ENCODE measurements around the gene ZNF534. TPM values are rescaled to one million over a fixed set of nuclear protein-coding genes. Genes with fewer than 3 reads are reported as not detected.

The ZNF534 gene
- total RNA-seq, result under 1 TPM in 1 of 3 donors, not detected in 2; 0.18 TPM
- total RNA-seq (2013), result 0.29 TPM

- Histone ChIP-seq H3K27ac (ENCODE audit: low read length) (no peak within 1 kb of the TSS), H3K4me1 (ENCODE audit: control insufficient read depth, insufficient read depth, low read length) (no peaks in the 10 kb centered on the region), H3K4me3 (ENCODE audit: low read length) (no peak within 1 kb of the TSS), H3K27me3 (ENCODE audit: control insufficient read depth, insufficient read depth, low read length) (no peaks in the 10 kb centered on the region), H3K9me3 (ENCODE audit: control insufficient read depth, insufficient read depth, low read length) (peaks cover 46% of the 10 kb centered on the region), H3K36me3 (ENCODE audit: control insufficient read depth, insufficient read depth, low read length) (no peaks in the 10 kb centered on the region)
- Mint-ChIP-seq H3K27me3 (ENCODE audit: low read depth in 2 of 2) (no peaks in the 10 kb centered on the region), H3K36me3 (peaks cover 22% of the 10 kb centered on the region), H3K4me1 (no peaks in the 10 kb centered on the region), H3K4me3 (no peak within 1 kb of the TSS), H3K27ac (no peak within 1 kb of the TSS), H3K9me3 (peaks cover 10 to 15% of the 10 kb centered on the region in 2 donors)
- DNase-seq (no peak), ATAC-seq (no peak)
- intact Hi-C loops (cut with micrococcal nuclease), result loop anchor here (10.0 kb wide), 1 partner anchor 46 kb away; no protein-coding TSS in a partner anchor
- no peak for TF ChIP-seq CTCF (IDR thresholded peaks at IDR 0.05)
- WGBS (ENCODE audit: insufficient coverage), result 71% methylated on average over 27 of the region's 27 CpGs
Observed at GRCh38 chr19:52428937-52429336, at the start of gene ZNF534. TSS of gene ZNF534 (plus strand) at chr19:52429148. CDS start at chr19:52431475, 2,327 bp downstream.

GRCh38 chr19:52391135-52391534 lies 37.8 kb upstream of the ZNF534 start:
- peaks cover 32% of the 10 kb centered on the region for H3K36me3 Mint-ChIP-seq
- TF ChIP-seq CTCF (IDR thresholded peaks at IDR 0.05), result no peak
- H3K27ac ChIP-seq (ENCODE audit: low read length), result no peak overlapping the region
- no peaks in the 10 kb centered on the region for H3K4me1 Mint-ChIP-seq
- no peaks in the 10 kb centered on the region for H3K27me3 ChIP-seq (ENCODE audit: control insufficient read depth, insufficient read depth, low read length)
- H3K36me3 ChIP-seq (ENCODE audit: control insufficient read depth, insufficient read depth, low read length), result no peaks in the 10 kb centered on the region
- no peaks in the 10 kb centered on the region for H3K4me1 ChIP-seq (ENCODE audit: control insufficient read depth, insufficient read depth, low read length)
- no peak overlapping the region for H3K27ac Mint-ChIP-seq
- H3K9me3 ChIP-seq (ENCODE audit: control insufficient read depth, insufficient read depth, low read length), result peaks cover 75% of the 10 kb centered on the region
- H3K4me3 ChIP-seq (ENCODE audit: low read length), result no peak overlapping the region
- no peak for DNase-seq
- H3K9me3 Mint-ChIP-seq, result peaks cover 10 to 22% of the 10 kb centered on the region in 2 donors
- no peaks in the 10 kb centered on the region for H3K27me3 Mint-ChIP-seq (ENCODE audit: low read depth in 2 of 2)
- H3K4me3 Mint-ChIP-seq, result no peak overlapping the region
- intact Hi-C loops (cut with micrococcal nuclease), result loop anchor here (10.0 kb wide), 1 partner anchor 64 kb away; the partner anchor contains the start of gene ZNF578
- no peak for ATAC-seq
- 61% methylated on average over 1 of the region's 1 CpG for WGBS (ENCODE audit: insufficient coverage)

GRCh38 chr19:52397310-52398080 lies 31.5 kb upstream of the ZNF534 start, which contains the start of gene ZNF528:
TSS of gene ZNF528 (plus strand) at chr19:52397849. CDS start at chr19:52402014, 4,165 bp downstream.
- H3K9me3 ChIP-seq (ENCODE audit: control insufficient read depth, insufficient read depth, low read length), result peaks cover 31% of the 10 kb centered on the region
- H3K36me3 Mint-ChIP-seq, result peaks cover 32% of the 10 kb centered on the region
- H3K27ac Mint-ChIP-seq, result peak within 1 kb of the TSS; percentile 89 to 97
- peaks cover 6% of the 10 kb centered on the region for H3K36me3 ChIP-seq (ENCODE audit: control insufficient read depth, insufficient read depth, low read length)
- TF ChIP-seq CTCF (IDR thresholded peaks at IDR 0.05), result no peak
- peaks cover 22 to 28% of the 10 kb centered on the region in 2 donors for H3K4me1 Mint-ChIP-seq
- H3K27me3 Mint-ChIP-seq (ENCODE audit: low read depth in 2 of 2), result no peaks in the 10 kb centered on the region
- H3K9me3 Mint-ChIP-seq, result peaks cover 3 to 4% of the 10 kb centered on the region in 2 donors
- H3K27ac ChIP-seq (ENCODE audit: low read length), result peak within 1 kb of the TSS; percentile 57
- no peaks in the 10 kb centered on the region for H3K27me3 ChIP-seq (ENCODE audit: control insufficient read depth, insufficient read depth, low read length)
- ATAC-seq (peak; percentile 90 to 98 (median 97)), DNase-seq (peak; percentile 92 to 95)
- intact Hi-C loops (cut with micrococcal nuclease), result loop anchor here (2.0 to 10.0 kb wide), 2 partner anchors 27 to 57 kb away; partner anchors contain the start of gene ZNF578
- H3K4me3 ChIP-seq (ENCODE audit: low read length), result peak within 1 kb of the TSS; percentile 64
- H3K4me3 Mint-ChIP-seq, result peak within 1 kb of the TSS; percentile 87
- WGBS (ENCODE audit: insufficient coverage), result 3% methylated on average over 36 of the region's 36 CpGs
- H3K4me1 ChIP-seq (ENCODE audit: control insufficient read depth, insufficient read depth, low read length), result peaks cover 12% of the 10 kb centered on the region

Measured in natural killer cell (primary cell).